T-helper 2 cell treated with Interferon-gamma antibody and Interleukin-4, amounts not matched to agents 100 ng/mL and 5 ng/mL, for 36 hours (primary cell): ENCODE results near the gene C1orf167. TPM values are rescaled to one million over a fixed set of nuclear protein-coding genes. Genes with fewer than 3 reads are reported as not detected.

Experiments used
- intact Hi-C: fragments of 100-400 bp; cut with micrococcal nuclease; formaldehyde crosslinking; loops from one replicate; pipeline ENCODE4 v1.15.1; 2023
- total RNA-seq: library from RNA; stranded (reverse); gene quantifications from 2 replicates; pipeline ENCODE4 v1.2.3, GENCODE V29; 2022

C1orf167 gene
- total RNA-seq, 1 donor from 2014 or later, result not detected

DNA sequence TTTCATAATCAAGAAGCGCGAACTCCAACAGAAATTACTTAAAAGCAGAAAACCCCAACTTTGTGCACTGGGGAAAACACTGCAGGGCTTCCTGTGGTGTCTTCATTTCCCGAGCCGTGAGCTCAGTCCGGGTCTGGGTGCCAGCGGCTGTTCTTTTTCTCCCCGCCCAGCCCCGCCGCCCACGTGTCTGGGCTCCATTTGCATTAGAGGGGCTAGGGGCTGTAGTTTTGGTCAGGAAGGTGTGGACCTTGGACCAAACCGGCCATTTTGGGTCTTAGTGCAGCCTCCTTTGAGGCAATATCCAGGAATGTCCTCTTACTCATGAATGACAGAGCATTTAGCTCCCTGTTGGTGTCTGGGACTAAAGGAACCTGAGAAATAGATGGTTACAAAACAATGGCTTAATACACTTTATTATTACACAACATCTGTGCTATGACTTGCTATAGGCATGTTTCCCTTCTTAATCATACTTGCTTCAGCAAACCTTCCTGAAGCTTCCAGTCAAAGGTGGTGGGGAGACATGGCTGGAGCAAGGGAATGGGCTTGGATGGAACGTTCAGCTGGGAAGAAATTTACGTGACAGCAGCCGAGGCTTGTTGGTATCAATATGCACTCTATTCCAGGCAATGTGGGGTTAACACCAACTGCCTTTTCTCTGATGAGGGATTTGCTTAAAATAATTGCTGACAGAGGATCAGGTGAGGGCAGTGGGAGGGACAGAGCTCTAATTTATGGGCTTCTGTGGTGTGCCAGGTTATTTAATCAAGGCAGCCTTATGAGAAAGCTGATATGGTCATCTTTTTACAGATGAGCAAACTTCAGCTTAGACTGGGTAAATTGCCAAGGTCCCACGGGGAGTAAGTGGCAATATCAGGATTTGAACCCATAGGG lies 25.0 kb upstream of the C1orf167 start:
- intact Hi-C loops, result loop anchor here (1.0 to 2.0 kb wide), 3 partner anchors 56 to 172 kb away; partner anchors contain the start of genes CLCN6 and MAD2L2

DNA sequence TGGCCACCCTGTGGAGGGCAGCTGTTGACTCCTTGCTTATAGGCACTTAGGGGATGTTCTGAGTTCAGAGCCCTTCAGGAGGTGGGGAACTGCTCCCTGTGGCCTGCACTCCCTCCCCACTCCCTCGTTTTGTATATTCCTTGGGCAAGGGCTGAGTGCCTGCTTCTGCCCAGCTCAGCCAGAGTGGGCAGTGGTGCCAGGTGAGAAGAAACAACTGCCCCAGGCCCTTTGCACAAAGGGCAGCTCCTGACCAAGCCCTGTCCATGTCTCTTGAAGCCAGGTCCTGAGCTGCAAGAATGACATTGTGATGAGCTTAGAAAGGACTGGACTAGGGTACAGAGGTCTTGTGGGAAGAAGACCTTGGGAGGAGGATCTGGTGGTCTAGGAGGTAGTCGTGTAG lies 23.9 kb upstream of the C1orf167 start:
- intact Hi-C loops, result no loop called here

GRCh38 chr1:11738783-11739182 lies 23.2 kb upstream of the C1orf167 start:
- intact Hi-C loops, result no loop called here

- intact Hi-C loops, result no loop called here
Measured at GRCh38 chr1:11740258-11741192, 21.5 kb upstream of the C1orf167 start.

DNA sequence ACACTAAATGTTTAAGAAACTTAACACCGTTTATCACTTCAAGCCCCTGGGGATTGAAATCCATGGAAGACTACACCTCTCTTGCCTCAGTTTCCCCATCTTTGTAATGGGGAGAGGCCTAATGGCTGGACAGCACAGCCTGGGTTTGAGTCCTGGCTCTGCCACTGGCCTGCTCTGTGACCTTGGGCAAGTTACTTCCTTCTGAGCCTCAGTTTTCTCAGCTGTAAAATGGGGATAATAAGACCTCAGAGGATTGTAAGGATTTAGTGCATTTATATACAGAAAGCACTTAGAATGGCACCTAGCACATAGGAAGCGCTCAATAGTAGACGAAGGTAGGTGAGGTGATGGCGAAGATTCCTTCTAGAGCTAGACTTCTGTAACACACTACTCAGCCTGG lies 20.5 kb upstream of the C1orf167 start:
- intact Hi-C loops, result no loop called here

- intact Hi-C loops, result no loop called here
Measured at GRCh38 chr1:11741919-11742558, 20.0 kb upstream of the C1orf167 start.

GRCh38 chr1:11744287-11744686 lies 17.7 kb upstream of the C1orf167 start:
- intact Hi-C loops, result no loop called here

- intact Hi-C loops, result no loop called here
Measured at GRCh38 chr1:11746092-11746491, 15.9 kb upstream of the C1orf167 start.

DNA sequence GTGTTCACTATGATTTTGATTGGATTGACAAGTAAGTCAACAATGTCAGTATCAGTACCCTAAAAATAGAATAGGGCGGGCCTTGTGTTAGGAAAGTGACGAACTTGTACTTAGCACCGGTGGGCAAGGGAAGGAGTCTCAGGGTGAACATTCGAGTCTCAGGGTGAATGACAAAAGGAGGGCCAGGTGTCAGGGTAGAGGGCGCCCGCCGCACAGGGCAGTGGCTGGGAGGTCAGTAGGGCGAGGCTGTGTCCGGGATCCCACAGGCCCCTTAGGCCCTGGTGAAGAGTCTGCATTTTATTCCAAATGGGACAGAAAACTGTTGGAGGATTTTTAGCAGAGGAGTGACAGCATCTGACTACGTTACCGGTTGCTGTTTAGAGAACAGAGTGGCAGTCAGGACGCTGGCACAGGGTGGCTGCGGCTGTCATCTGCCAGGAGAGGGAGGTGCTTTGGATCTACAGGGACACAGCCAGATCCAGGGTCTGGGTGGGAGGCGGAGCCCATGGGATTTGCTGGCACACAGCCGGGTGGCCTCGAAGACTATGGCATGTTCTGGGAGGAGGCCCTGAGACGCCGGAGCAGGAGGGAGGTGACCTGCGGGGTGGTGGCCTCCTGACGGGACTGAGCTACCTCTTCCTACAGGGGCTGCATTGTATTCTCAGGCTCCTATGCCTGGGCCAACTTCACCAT lies 15.1 kb upstream of the C1orf167 start:
- intact Hi-C loops, result no loop called here

DNA sequence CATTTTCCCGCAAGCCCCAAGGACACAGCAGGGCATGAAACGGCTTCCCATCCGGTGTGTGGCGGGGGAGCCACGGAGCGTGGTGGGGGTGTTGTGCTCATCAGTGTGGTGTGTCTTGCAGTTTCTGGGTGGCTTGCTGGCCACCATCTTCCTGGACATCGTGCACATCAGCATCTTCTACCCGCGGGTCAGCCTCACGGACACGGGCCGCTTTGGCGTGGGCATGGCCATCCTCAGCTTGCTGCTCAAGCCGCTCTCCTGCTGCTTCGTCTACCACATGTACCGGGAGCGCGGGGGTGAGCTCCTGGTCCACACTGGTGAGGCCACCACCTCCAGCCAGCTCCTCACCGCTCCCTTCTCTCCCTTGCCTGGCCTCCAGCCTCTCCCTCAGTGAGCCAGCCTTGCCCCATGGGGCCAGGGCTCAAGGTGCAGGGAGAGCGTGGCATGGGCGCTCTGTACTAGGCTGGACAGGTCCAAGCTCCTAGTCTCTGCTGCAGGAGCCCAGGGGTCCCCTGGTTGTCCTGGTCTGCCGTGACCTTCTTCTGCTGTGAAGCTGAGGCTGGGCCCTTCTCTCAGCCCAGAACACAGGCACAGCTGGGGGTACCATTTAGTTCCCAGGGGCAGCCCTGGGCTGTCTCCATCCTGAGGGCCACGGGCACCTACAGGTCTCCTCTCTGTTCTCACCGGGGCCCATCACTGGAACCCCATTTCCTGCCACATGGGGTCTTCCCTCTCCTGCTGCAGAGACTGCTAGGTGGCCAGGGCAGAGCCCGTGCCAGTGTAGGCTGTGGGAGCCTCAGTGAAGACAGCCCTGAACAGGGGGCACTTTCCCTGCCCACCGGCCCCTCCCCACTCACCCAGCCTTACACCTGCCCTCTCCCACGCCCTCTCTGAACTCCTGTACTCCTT lies 13.4 kb upstream of the C1orf167 start:
- intact Hi-C loops, result no loop called here

GRCh38 chr1:11749203-11749689 lies 12.7 kb upstream of the C1orf167 start:
- intact Hi-C loops, result no loop called here

DNA sequence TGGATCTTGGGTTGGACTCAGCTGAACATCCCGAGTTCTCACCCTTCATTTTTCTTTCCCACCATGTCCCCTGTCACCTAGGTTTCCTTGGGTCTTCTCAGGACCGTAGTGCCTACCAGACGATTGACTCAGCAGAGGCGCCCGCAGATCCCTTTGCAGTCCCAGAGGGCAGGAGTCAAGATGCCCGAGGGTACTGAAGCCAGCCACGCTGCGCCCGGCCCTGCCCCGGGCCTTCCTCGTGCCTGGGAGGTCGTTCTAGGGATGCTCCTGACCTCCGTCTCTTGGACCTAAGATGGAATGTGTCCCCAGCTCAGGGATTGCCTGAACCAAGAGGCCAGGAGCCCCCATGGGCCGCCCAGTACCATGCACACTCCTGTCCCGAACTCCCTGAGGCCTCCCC lies 12.0 kb upstream of the C1orf167 start:
- intact Hi-C loops, result no loop called here

GRCh38 chr1:11751087-11751486 lies 10.9 kb upstream of the C1orf167 start:
- intact Hi-C loops, result no loop called here

DNA sequence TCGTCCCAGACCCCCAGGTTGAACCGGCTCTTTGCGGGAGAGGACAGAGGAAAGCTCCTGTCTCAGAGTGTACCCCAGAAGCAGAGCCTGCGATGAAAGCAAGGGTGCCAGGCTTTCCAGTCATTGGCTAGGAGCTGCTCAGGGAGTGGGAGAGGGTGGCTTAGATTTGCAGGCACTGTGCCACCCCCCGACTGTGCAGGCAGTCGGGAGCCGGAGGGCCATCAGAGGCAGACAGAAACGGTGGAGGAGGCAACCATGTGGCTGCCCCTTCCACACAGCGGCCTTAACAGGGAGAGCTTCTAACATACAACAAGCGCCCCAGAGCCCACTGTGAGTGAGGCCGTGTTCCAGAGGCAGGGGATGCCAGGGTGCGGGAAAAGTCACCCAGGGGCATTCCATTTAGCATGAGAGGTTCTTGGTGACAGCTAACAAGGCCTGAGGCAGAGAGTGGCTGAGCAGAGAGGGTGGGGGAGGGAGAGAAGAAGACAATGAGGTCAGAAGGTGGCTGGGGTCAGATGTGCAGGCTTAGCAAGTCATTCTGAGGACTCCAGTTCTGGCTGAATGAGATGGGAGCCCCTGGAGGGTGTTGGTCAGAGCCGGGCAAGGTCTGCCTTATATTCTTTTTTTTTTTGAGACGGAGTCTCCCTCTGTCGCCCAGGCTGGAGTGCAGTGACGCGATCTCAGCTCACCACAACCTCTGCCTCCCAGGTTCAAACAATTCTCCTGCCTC lies 9.5 kb upstream of the C1orf167 start:
- intact Hi-C loops, result no loop called here

- intact Hi-C loops, result no loop called here
Measured at GRCh38 chr1:11753555-11754208, 8.3 kb upstream of the C1orf167 start.

DNA sequence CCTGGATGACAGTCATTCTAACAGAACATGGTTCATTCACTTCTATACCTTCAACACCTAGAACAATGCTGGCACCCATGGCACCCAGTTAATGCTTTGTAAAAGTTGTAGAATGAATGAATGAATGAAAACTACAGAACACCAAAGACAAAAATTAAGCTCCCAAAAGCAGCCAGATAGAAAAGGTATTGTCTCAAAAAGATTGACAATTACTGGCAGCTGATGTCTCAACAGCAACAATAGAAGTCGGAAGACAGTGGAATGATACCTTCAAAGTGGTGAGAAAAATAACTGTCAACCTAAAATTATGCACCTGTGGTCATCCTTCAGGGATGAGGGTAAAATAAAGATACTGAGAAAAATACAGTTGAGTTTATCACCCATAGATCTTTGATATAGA lies 4.9 kb upstream of the C1orf167 start:
- intact Hi-C loops, result no loop called here

- intact Hi-C loops, result no loop called here
Measured at GRCh38 chr1:11759791-11760190, 2.2 kb upstream of the C1orf167 start.

DNA sequence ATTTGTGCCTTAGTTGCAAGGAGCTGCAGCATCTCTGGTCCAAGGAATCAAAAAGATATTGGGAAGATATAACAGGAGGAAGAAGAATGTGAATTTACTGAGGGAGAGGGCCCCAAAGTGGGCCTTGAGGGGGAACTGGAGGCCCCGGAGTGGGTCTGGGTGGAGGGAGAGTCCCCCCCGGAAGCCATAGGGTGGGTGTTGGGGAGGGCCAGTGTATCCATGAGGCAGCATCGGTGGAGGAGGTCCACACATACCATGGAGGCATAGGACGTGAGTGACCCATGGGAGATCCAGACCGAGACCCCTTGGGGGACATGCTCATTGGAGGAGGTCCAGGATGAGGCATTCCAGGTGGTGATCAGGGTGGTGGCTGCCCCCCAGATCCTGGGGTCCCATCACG lies 708 bp upstream of the C1orf167 start:
- intact Hi-C loops, result no loop called here

GRCh38 chr1:11764115-11764514 lies 2.1 kb downstream of the C1orf167 start:
- intact Hi-C loops, result no loop called here
